ENCODE data around the gene MSN.
A peak's percentile ranks its signal among the peaks of the same experiment; 100 is the strongest.

Gene MSN

DNA sequence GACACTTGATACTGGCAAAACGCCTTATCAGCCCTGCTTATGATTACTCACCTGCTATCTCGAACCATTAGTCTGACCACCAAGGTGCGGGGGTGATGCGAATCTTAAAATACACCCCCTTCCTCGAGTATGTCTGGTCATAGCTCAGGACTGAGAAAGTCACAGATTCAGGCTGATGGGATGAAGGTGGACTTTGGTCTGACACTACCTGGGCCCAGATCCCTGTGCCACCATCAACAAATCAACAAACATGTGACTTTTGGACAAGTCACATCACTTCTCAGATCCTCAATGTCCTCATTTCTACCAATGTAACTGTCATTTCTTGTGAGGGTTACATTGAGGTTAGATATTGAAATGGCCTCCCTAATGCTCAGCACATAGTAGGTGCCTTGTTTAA lies 9.8 kb upstream of the MSN start:
- no peaks in the 10 kb centered on the region for H3K27me3 Mint-ChIP-seq
- H3K36me3 Mint-ChIP-seq, result no peaks in the 10 kb centered on the region
- H3K4me3 Mint-ChIP-seq, result no peak overlapping the region
- H3K9me3 Mint-ChIP-seq (ENCODE audit: low read depth), result no peaks in the 10 kb centered on the region
- peaks cover 34% of the 10 kb centered on the region for H3K4me1 Mint-ChIP-seq (ENCODE audit: low read depth)
- H3K27ac Mint-ChIP-seq, result no peak overlapping the region

GRCh38 chrX:65658229-65658628 lies 9.2 kb upstream of the MSN start:
- Mint-ChIP-seq H3K9me3 (ENCODE audit: low read depth) (no peaks in the 10 kb centered on the region), H3K36me3 (no peaks in the 10 kb centered on the region), H3K4me3 (peak overlapping the region; percentile 17), H3K27ac (peak overlapping the region; percentile 77), H3K27me3 (no peaks in the 10 kb centered on the region), H3K4me1 (ENCODE audit: low read depth) (peaks cover 34% of the 10 kb centered on the region)

DNA sequence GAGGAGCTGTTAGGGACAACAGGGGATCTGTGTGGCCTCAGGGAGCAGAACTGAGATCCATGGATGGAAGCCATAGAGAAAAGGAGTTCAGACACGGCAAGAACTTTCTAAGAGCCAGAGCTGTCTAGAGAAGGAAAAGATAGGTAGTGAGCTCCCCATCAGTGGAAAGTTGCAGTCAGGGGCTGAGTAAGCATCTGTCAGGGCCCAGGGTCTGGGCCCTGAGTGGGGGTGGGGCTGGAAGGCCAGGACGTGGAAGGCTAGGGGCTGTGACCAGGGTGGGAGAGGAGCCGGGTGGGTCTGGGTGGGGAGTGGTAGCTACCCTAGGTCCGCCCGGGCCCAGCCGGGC lies 324 bp upstream of the MSN start:
- Mint-ChIP-seq H3K4me3 (peak overlapping the region; percentile 84), H3K36me3 (peaks cover 9% of the 10 kb centered on the region), H3K4me1 (ENCODE audit: low read depth) (peaks cover 29% of the 10 kb centered on the region), H3K27ac (peak overlapping the region; percentile 90), H3K27me3 (no peaks in the 10 kb centered on the region), H3K9me3 (ENCODE audit: low read depth) (no peaks in the 10 kb centered on the region)

DNA sequence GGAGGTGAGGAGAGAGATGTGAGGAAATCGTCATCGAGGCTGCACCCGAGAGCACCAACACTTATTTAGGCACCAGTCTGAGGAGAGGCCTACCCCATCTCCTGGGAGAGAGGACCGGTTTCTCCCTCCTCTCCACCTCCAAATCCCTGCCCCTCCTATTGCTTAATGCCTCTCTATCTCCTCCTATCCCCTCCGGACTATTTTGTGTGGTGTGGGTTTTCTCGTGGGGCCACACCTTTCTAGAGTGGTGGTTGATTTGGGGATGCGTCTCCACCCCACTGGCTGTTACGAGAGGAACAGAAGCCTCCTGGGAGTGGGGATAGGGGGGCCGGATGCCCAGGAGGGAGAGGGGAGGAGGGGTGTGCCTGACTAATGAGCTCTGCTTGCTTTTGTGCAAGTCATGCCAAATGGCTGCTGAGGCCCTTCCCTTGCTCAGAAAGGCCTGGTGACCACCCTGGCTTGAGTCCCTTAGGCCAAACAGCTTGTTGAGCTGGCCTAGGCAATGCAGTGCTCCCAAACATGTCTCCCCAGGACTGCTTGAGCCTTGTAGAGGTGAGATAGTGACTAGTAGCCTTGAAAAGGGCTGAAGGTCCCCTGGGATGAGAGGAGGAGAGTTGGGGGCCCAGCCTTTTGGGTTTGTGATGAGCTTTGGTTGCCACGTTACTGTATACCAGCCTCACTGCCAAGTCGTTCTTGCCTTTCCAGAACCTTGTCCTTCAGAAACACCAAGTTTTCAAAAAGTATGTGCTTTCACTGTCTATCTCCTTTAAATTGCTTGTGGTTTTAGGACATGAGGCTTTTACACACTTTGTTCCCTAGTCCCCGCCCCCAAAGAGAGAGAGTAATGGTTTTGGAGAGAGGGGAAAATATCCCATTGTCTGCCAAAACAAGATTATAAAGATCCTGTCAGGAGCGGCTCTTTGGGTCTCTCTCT lies 1.2 kb downstream of the MSN start:
- H3K4me1 Mint-ChIP-seq (ENCODE audit: low read depth), result peaks cover 38% of the 10 kb centered on the region
- H3K36me3 Mint-ChIP-seq, result peaks cover 13% of the 10 kb centered on the region

DNA sequence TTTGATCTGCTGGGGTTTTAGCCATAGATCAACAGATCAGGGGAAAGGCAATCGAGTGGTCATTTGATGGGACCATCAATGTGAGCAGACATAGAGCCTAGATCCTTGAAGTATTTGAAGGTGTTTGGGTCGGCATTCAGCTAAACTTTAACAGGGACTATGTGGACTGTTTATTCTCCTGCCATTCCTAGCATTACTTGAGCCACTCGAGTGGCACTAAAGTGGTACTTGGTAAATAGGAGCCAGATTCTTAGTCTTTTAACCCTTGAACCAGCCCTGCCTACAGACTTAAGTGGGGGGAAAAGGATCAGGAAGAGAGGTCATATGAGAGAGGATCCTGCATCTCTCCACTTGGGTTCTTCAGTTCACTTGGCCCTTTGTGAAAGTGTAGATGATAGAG lies 3.8 kb downstream of the MSN start:
- peak overlapping the region; percentile 98 for H3K27ac Mint-ChIP-seq
- no peaks in the 10 kb centered on the region for H3K9me3 Mint-ChIP-seq (ENCODE audit: low read depth)
- peaks cover 18% of the 10 kb centered on the region for H3K36me3 Mint-ChIP-seq
- H3K4me1 Mint-ChIP-seq (ENCODE audit: low read depth), result peaks cover 58% of the 10 kb centered on the region
- peak overlapping the region; percentile 96 for H3K4me3 Mint-ChIP-seq
- no peaks in the 10 kb centered on the region for H3K27me3 Mint-ChIP-seq

More for the DNA sequence above, 1.2 kb downstream of the MSN start:
- H3K4me3 Mint-ChIP-seq, result peak overlapping the region; percentile 96
- peak overlapping the region; percentile 99 for H3K27ac Mint-ChIP-seq
- no peaks in the 10 kb centered on the region for H3K9me3 Mint-ChIP-seq (ENCODE audit: low read depth)
- H3K27me3 Mint-ChIP-seq, result no peaks in the 10 kb centered on the region

DNA sequence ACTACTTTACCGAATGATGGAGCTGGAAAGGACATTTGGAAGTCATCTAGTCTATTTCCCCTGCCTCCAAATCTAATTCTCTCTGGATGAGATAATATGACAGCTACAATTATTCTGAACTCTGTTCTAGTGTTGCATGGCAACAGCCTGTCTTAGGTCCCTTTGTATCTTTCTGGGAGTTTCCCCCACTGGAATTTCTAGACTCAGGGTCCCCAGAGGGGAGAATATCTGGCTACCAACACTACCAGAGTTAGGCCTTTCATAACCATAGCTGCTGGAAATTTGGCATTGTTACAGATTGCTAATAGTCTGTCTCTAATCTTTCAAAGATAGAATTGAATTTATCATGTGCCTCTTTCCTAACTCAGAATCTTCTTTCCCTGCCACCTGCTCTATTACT lies 4.5 kb downstream of the MSN start:
- Mint-ChIP-seq H3K27ac (peak overlapping the region; percentile 98), H3K27me3 (no peaks in the 10 kb centered on the region), H3K4me1 (ENCODE audit: low read depth) (peaks cover 58% of the 10 kb centered on the region), H3K9me3 (ENCODE audit: low read depth) (no peaks in the 10 kb centered on the region), H3K4me3 (peak overlapping the region; percentile 96), H3K36me3 (peaks cover 18% of the 10 kb centered on the region)

- Mint-ChIP-seq H3K9me3 (ENCODE audit: low read depth) (no peaks in the 10 kb centered on the region), H3K4me3 (peak overlapping the region; percentile 96), H3K4me1 (ENCODE audit: low read depth) (peaks cover 73% of the 10 kb centered on the region), H3K36me3 (peaks cover 21% of the 10 kb centered on the region), H3K27me3 (no peaks in the 10 kb centered on the region), H3K27ac (peak overlapping the region; percentile 98)
Measured at GRCh38 chrX:65673857-65674203, 6.4 kb downstream of the MSN start.

DNA sequence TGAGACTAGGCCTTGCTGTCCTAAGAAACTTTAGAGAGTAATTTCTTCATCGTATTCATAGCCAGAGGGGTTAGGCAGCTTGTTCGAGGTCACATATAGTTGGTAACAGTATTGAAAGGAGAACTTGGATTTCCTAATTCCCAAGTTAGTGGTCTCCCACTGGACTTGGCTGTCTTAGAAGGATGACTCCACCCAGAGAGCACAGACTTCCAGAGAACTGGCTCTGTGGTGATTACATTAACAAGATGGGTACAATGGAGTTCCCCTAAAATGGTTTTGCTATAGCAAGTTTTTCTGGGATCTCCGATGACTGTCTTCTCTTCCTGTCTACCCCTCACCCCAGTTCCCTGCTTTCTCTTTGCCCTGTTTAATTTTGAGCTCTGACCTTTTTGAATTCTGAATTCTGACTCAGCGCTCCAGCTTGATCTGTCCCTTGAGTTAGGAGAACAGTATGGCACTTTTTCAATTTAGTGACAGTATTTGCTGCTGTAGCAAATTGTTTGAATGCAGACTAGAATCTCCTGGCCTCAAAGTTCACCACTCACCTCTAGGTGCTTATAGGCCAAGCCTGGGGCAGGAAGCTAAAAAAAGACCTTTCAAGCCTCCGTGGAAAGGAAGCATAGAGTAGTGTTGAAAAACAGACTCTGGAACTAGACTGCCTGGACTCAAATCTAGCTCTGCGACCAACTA lies 6.9 kb downstream of the MSN start:
- peaks cover 21% of the 10 kb centered on the region for H3K36me3 Mint-ChIP-seq
- H3K4me1 Mint-ChIP-seq (ENCODE audit: low read depth), result peaks cover 78% of the 10 kb centered on the region
- no peaks in the 10 kb centered on the region for H3K9me3 Mint-ChIP-seq (ENCODE audit: low read depth)
- peak overlapping the region; percentile 98 for H3K27ac Mint-ChIP-seq
- peak overlapping the region; percentile 96 for H3K4me3 Mint-ChIP-seq
- H3K27me3 Mint-ChIP-seq, result no peaks in the 10 kb centered on the region

GRCh38 chrX:65677954-65678469 lies 10.6 kb downstream of the MSN start:
- no peaks in the 10 kb centered on the region for H3K27me3 Mint-ChIP-seq
- peak overlapping the region; percentile 90 for H3K27ac Mint-ChIP-seq
- peak overlapping the region; percentile 66 for H3K4me3 Mint-ChIP-seq
- H3K36me3 Mint-ChIP-seq, result peaks cover 18% of the 10 kb centered on the region
- H3K4me1 Mint-ChIP-seq (ENCODE audit: low read depth), result peaks cover 83% of the 10 kb centered on the region
- no peaks in the 10 kb centered on the region for H3K9me3 Mint-ChIP-seq (ENCODE audit: low read depth)

GRCh38 chrX:65679071-65679540 lies 11.7 kb downstream of the MSN start:
- H3K27ac Mint-ChIP-seq, result peak overlapping the region; percentile 90
- H3K36me3 Mint-ChIP-seq, result peaks cover 16% of the 10 kb centered on the region
- no peaks in the 10 kb centered on the region for H3K27me3 Mint-ChIP-seq
- H3K9me3 Mint-ChIP-seq (ENCODE audit: low read depth), result no peaks in the 10 kb centered on the region
- H3K4me3 Mint-ChIP-seq, result peak overlapping the region; percentile 66
- peaks cover 84% of the 10 kb centered on the region for H3K4me1 Mint-ChIP-seq (ENCODE audit: low read depth)

DNA sequence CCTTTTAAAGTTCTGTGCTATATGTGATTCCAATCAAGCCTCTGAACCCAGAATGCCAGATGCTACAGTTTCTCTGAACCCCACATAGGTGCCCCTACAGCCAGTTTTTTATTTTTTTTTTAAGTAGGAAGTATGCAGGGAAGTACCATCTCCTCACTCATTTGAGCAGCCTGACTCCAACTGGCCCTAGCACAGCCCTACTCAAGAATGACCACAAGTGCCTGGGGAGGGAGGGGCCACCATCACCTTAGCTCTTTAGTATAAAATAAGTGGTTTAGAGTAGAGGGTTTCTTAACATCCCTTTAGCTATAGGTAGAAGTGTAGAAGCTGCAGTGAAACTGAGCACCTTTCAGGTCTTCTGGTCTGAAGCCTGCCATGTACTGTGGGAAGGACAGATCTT lies 14.4 kb downstream of the MSN start:
- H3K27me3 Mint-ChIP-seq, result no peaks in the 10 kb centered on the region
- no peak overlapping the region for H3K27ac Mint-ChIP-seq
- H3K9me3 Mint-ChIP-seq (ENCODE audit: low read depth), result no peaks in the 10 kb centered on the region
- H3K4me3 Mint-ChIP-seq, result peak overlapping the region; percentile 49
- peaks cover 83% of the 10 kb centered on the region for H3K4me1 Mint-ChIP-seq (ENCODE audit: low read depth)
- peaks cover 12% of the 10 kb centered on the region for H3K36me3 Mint-ChIP-seq

- H3K4me3 Mint-ChIP-seq, result peak overlapping the region; percentile 44
- peaks cover 87% of the 10 kb centered on the region for H3K4me1 Mint-ChIP-seq (ENCODE audit: low read depth)
- peaks cover 12% of the 10 kb centered on the region for H3K36me3 Mint-ChIP-seq
- peak overlapping the region; percentile 88 for H3K27ac Mint-ChIP-seq
- no peaks in the 10 kb centered on the region for H3K9me3 Mint-ChIP-seq (ENCODE audit: low read depth)
- no peaks in the 10 kb centered on the region for H3K27me3 Mint-ChIP-seq
Measured at GRCh38 chrX:65685112-65685511, 17.7 kb downstream of the MSN start.

DNA sequence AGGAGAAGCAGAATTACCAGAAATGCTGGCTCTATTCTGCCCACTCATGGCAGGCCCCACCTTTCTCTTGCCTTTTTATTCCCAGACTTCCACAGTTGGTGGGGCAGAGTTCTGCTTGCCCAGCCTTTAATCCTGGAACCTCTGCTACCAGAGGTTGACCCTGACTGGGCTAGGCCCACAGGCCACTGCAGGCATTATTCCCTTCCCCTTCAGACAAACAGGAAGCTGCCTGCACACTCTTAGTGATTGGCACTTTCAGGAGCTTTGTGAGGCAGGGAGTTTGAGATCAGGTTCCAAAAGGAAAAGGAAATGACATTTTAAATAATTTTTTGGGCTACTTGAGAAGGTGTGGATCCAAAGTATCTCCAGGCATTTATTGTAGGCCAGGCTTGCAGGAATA lies 18.8 kb downstream of the MSN start:
- peak overlapping the region; percentile 97 for H3K27ac Mint-ChIP-seq

DNA sequence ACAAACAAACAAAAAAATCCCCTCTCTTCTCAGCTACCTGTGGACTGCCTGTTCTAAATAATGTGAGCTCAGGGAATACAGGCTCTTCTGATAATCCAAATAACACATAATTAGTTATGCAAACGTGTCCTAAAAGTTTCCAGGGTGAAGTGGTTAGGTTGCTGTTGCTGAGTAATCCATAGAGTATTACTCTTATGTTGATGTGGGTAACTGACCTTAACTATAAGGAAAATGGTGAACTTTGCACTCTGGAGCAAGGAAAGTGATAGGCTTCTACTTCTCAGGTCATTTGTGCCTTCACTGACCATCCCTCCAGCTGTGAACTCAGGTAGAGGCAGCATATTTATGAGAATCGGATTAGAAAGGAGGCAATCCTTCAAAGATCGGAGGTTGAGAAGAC lies 19.9 kb downstream of the MSN start:
- Mint-ChIP-seq H3K4me1 (ENCODE audit: low read depth) (peaks cover 89% of the 10 kb centered on the region), H3K27me3 (no peaks in the 10 kb centered on the region), H3K36me3 (peaks cover 11% of the 10 kb centered on the region), H3K27ac (peak overlapping the region; percentile 97), H3K4me3 (peak overlapping the region; percentile 79), H3K9me3 (ENCODE audit: low read depth) (no peaks in the 10 kb centered on the region)

More for the DNA sequence above, 18.8 kb downstream of the MSN start:
- Mint-ChIP-seq H3K27me3 (no peaks in the 10 kb centered on the region), H3K4me1 (ENCODE audit: low read depth) (peaks cover 89% of the 10 kb centered on the region), H3K9me3 (ENCODE audit: low read depth) (no peaks in the 10 kb centered on the region), H3K36me3 (peaks cover 10% of the 10 kb centered on the region), H3K4me3 (peak overlapping the region; percentile 47)

GRCh38 chrX:65688403-65688871 lies 21.0 kb downstream of the MSN start:
- Mint-ChIP-seq H3K27me3 (no peaks in the 10 kb centered on the region), H3K9me3 (ENCODE audit: low read depth) (no peaks in the 10 kb centered on the region), H3K4me1 (ENCODE audit: low read depth) (peaks cover 87% of the 10 kb centered on the region), H3K36me3 (peaks cover 13% of the 10 kb centered on the region), H3K27ac (peak overlapping the region; percentile 97), H3K4me3 (peak overlapping the region; percentile 62)
